ENCODE data around the gene TM4SF5. TPM values are rescaled to one million over a fixed set of nuclear protein-coding genes. Genes with fewer than 3 reads are reported as not detected.
A peak's percentile ranks its signal among the peaks of the same experiment; 100 is the strongest.

Gene TM4SF5
- total and polyA plus RNA-seq, 2 donors from 2014 or later: 0.88 to 31.3 TPM

DNA sequence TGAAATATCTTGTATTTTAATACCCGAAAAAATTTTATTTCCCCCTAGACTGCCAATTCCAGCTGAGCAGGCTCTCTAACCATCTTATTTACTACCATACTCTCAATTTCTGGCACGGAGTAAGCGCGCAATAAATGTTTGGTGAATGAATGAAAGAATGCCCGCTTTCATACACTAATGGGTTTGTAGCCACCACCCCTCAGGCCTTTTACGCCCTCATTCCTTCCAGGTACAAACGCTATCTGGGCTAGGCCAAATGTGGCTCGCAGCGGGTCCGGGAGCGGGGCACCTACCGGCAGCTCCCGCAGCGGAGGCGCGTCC is 34.7 kb downstream of the TM4SF5 start:
- Histone ChIP-seq H3K27me3 (ENCODE audit: control insufficient read depth, insufficient read depth, low read length) (no peaks in the 10 kb centered on the region), H3K36me3 (ENCODE audit: control insufficient read depth in 2 of 3, insufficient read depth in 3 of 3, low read length in 3 of 3) (peaks cover 0 to 2% (median 0%) of the 10 kb centered on the region in 3 donors), H3K27ac (ENCODE audit: low read depth in 2 of 2, low read length in 2 of 2) (no peak overlapping the region), H3K9ac (ENCODE audit: low read length in 3 of 3) (peak overlapping the region; percentile 20 to 62 (median 58)), H3K4me1 (ENCODE audit: control insufficient read depth in 2 of 3, insufficient read depth in 2 of 3, low read depth in 1 of 3, low read length in 3 of 3) (peaks cover 0 to 4% (median 3%) of the 10 kb centered on the region in 3 donors), H3K9me3 (ENCODE audit: control insufficient read depth in 2 of 3, insufficient read depth in 1 of 3, low read length in 3 of 3) (no peaks in the 10 kb centered on the region), H3K4me3 (ENCODE audit: low read length in 3 of 3) (peak overlapping the region; percentile 47 to 60 (median 47))
- intact Hi-C loops (cut with DNase I): no loop called here
- TF ChIP-seq, protein P1, sequence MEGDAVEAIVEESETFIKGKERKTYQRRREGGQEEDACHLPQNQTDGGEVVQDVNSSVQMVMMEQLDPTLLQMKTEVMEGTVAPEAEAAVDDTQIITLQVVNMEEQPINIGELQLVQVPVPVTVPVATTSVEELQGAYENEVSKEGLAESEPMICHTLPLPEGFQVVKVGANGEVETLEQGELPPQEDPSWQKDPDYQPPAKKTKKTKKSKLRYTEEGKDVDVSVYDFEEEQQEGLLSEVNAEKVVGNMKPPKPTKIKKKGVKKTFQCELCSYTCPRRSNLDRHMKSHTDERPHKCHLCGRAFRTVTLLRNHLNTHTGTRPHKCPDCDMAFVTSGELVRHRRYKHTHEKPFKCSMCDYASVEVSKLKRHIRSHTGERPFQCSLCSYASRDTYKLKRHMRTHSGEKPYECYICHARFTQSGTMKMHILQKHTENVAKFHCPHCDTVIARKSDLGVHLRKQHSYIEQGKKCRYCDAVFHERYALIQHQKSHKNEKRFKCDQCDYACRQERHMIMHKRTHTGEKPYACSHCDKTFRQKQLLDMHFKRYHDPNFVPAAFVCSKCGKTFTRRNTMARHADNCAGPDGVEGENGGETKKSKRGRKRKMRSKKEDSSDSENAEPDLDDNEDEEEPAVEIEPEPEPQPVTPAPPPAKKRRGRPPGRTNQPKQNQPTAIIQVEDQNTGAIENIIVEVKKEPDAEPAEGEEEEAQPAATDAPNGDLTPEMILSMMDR (IDR thresholded peaks at IDR 0.05; ENCODE audit: borderline replicate concordance, extremely low read depth, insufficient read depth): no peak
- FAIRE-seq (no peak), DNase-seq (peak in 2 of 5 donors; percentile 38 to 49)

DNA sequence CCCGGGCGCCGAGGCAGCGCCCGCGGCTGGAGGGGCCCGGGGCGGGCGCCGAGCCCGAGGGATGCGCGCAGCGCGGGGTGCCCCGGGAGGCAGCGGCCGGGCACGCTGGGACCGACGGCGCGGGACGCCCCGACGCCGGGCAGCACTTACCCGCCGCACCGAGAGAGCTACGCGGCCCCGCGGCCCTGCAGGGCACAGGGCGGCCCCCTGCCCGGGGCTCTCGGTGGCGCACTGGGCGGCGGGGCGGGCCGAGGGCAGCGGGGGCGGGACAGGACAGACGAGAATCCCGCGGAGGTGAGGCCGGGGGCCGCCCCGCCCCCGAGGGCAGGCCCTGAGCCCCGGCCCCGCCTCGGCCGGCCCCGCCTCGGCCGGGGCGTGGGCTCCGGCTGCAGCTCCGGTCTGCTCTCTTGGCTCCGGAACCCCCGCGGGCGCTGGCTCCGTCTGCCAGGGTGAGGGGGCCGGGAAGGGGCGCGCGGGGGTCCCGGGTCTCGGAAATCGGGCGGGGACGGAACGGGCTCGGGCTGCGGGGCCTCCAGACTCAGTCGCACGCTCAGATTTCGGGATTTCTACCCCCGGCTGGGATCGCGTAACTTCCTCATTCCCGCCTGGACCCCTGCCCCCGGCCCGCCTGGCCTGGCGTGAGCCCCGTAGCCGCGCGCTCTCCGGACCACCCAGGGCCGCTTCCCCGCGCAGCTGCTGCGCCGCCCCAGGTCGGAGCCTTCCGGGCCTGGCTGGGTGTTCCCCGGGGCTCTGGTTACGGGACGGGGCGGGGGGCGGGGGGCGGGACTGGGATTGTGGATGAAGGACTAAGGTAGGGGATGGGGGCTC is 35.3 kb downstream of the TM4SF5 start, which contains the start of gene PLD2:
Gene PLD2 (plus strand): TSS at position 376 of the 828 bp plus-strand sequence. CDS start 621 bp downstream, outside the sequence.
- TF ChIP-seq, protein P1 (IDR thresholded peaks at IDR 0.05; ENCODE audit: borderline replicate concordance, extremely low read depth, insufficient read depth): no peak
- Histone ChIP-seq H3K4me1 (ENCODE audit: control insufficient read depth in 2 of 3, insufficient read depth in 2 of 3, low read depth in 1 of 3, low read length in 3 of 3) (peaks cover 0 to 4% (median 3%) of the 10 kb centered on the region in 3 donors), H3K9me3 (ENCODE audit: control insufficient read depth in 2 of 3, insufficient read depth in 1 of 3, low read length in 3 of 3) (no peaks in the 10 kb centered on the region), H3K4me3 (ENCODE audit: low read length in 3 of 3) (peak within 1 kb of the TSS; percentile 50 to 62 (median 60)), H3K9ac (ENCODE audit: low read length in 3 of 3) (peak within 1 kb of the TSS; percentile 20 to 62 (median 58)), H3K27ac (ENCODE audit: low read depth in 2 of 2, low read length in 2 of 2) (no peak within 1 kb of the TSS), H3K36me3 (ENCODE audit: control insufficient read depth in 2 of 3, insufficient read depth in 3 of 3, low read length in 3 of 3) (peaks cover 0 to 2% (median 0%) of the 10 kb centered on the region in 3 donors), H3K27me3 (ENCODE audit: control insufficient read depth, insufficient read depth, low read length) (no peaks in the 10 kb centered on the region)
- DNase-seq (peak; percentile 86 to 95 (median 91)), FAIRE-seq (no peak)
- intact Hi-C loops (cut with DNase I): no loop called here

DNA sequence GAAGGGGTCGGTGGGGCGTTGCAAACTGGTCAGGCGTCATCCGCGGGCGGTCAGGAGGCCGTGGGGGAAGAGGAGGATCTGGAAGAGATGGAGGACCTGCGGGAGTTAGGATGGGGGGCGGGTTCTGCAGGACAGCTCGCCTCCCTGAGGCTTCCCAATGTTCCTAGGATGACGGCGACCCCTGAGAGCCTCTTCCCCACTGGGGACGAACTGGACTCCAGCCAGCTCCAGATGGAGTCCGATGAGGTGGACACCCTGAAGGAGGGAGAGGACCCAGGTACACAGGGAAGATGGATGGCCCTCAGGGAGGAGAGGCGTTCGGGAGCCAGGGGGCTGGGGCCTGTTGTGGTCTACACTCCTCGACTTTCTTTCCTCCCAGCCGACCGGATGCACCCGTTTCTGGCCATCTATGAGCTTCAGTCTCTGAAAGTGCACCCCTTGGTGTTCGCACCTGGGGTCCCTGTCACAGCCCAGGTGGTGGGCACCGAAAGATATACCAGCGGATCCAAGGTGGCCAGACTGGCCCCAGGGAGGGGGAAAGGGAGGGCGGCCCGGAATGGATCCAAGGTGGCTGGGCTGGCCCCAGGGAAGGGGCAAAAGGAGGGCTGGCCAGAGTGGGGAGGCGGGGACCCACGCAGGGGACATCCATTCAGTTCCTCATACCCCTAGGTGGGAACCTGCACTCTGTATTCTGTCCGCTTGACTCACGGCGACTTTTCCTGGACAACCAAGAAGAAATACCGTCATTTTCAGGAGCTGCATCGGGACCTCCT is 36.1 kb downstream of the TM4SF5 start:
- peak overlapping the region in 2 of 3 donors; percentile 15 to 41 for H3K9ac ChIP-seq (ENCODE audit: low read length in 3 of 3)
- intact Hi-C loops (cut with DNase I): no loop called here
- H3K4me3 ChIP-seq (ENCODE audit: low read length in 3 of 3): peak overlapping the region; percentile 50 to 62 (median 56)
- peaks cover 0 to 2% (median 0%) of the 10 kb centered on the region in 3 donors for H3K36me3 ChIP-seq (ENCODE audit: control insufficient read depth in 2 of 3, insufficient read depth in 3 of 3, low read length in 3 of 3)
- DNase-seq (peak in 1 of 5 donors; percentile 81), FAIRE-seq (no peak)
- TF ChIP-seq, protein P1 (IDR thresholded peaks at IDR 0.05; ENCODE audit: borderline replicate concordance, extremely low read depth, insufficient read depth): no peak
- H3K27me3 ChIP-seq (ENCODE audit: control insufficient read depth, insufficient read depth, low read length): no peaks in the 10 kb centered on the region
- peaks cover 0 to 4% (median 3%) of the 10 kb centered on the region in 3 donors for H3K4me1 ChIP-seq (ENCODE audit: control insufficient read depth in 2 of 3, insufficient read depth in 2 of 3, low read depth in 1 of 3, low read length in 3 of 3)
- no peak overlapping the region for H3K27ac ChIP-seq (ENCODE audit: low read depth in 2 of 2, low read length in 2 of 2)
- no peaks in the 10 kb centered on the region for H3K9me3 ChIP-seq (ENCODE audit: control insufficient read depth in 2 of 3, insufficient read depth in 1 of 3, low read length in 3 of 3)
